HG03432 (cell line): ENCODE results near the gene SLC11A1.

Experiments
- ATAC-seq: cut with Tn5 transposase; IDR thresholded peaks from one replicate; pipeline ENCODE4 v1.9.1; 2021; ENCODE audit warnings: mild to moderate bottlenecking, moderate library complexity; ENCODE audit not compliant: unreplicated experiment

Gene SLC11A1

DNA sequence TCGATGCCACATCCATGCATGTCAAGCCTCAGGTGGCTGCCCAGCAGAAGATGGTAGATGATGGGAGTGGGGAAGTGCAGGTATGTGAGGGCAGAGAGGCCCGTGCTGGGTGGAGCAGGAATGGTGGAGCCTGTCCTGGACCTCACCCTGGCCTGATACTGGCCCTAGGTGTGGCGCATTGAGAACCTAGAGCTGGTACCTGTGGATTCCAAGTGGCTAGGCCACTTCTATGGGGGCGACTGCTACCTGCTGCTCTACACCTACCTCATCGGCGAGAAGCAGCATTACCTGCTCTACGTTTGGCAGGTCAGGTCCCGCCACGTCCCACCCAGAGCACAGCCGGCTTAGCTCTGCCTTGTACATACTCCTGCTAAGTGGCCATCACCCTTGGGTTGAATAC is 49.8 kb downstream of the SLC11A1 start:
- ATAC-seq = no peak

DNA sequence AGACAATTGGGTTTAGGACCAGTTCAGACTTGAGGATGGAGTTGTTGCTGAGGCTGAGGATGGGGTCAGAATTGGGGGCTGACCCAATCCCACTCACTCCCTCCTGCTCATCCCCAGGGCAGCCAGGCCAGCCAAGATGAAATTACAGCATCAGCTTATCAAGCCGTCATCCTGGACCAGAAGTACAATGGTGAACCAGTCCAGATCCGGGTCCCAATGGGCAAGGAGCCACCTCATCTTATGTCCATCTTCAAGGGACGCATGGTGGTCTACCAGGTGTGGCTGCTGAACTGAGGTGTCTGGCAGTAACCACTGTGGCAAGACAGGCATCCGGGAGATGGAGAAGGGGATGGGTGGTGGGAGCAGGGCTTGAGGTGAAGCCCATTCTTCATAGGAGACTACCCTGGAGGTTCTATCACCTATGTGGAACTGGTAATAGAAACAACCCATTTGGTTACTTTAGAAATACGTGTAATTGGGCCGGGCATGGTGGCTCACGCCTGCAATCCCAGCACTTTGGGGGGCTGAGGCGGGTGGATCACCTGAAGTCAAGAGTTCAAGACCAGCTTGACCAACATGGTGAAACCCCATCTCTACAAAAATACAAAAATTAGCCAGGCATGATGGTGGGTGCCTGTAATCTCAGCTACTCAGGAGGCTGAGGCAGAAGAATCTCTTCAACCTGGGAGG is 50.7 kb downstream of the SLC11A1 start:
- ATAC-seq = no peak

- no peak for ATAC-seq
These were observed 52.4 kb downstream of the SLC11A1 start for GRCh38 chr2:218434456-218434855.

- ATAC-seq = no peak
These were observed 53.2 kb downstream of the SLC11A1 start for GRCh38 chr2:218435003-218435982.

- ATAC-seq = no peak
These were observed 54.9 kb downstream of the SLC11A1 start for GRCh38 chr2:218436992-218437391.

DNA sequence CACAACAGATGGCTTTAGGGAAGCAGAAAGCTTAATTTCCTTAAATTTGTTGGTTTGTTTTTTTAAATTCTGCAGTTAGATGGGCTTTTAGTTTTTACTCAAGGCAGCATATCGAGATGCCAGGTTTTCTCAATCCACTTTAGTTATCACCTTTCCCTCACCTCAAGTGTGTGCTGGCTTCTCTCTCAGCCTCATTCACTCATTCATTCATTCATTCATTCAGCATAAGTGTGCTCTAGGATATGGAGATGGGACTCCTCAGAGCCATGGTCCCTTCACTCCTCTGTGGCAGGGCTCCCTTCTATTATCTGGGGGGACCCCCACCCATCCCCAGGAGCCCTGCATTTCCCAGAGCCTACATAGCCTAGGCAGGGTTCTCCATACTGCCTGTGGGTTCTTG is 55.9 kb downstream of the SLC11A1 start:
- ATAC-seq = no peak

- ATAC-seq = no peak
These were observed 56.5 kb downstream of the SLC11A1 start for GRCh38 chr2:218438596-218438995.

DNA sequence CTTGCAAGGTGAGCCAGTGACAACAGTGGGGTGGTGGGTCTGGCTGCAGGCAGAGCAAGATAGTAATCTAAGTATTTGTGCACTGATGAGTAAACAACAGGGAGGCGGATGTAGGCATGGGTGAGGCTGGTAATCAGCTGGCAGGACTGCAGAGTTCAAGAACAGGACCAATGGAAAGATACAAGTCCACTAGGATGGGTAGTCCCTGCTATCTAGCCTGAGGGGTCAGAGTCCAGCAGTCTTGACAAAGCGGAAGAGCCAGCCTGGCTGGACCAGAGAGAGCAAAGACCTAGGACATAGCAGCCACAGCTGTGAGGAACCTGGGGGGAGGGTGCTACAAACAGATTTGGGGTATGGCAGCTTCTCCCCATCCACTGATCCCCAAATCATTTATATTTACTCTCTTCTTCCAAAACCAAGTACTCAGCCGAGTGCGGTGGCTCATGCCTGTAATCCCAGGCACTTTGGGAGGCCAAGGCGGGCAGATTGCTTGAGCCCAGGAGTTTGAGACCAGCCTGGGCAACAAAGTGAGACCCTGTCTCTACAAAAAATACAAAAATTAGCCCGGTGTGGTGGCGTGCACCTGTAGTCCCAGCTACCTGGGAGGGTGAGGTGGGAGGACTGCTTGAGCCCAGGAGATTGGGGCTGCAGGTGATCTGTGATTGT is 62.8 kb downstream of the SLC11A1 start:
- ATAC-seq = no peak

DNA sequence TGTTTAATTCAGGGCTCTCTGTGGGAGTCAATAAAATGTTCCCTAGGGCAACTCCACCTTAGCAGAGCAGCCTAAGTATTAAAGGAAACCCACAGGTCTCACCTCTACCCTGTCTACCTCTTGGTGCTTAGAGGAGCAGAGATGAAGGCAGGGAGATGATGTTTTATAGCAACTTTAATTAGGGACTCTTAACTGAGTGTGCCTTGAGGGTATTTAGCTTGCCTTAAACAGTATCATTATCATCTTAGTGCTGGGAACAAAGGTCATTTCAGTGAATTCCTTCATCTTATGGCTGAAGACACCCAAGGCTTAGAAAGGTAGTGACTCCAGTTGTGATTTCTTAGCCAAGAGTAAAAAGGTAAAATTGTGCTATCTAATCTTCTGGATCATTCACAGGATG is 63.5 kb downstream of the SLC11A1 start:
- ATAC-seq = no peak
